ENCODE results near the gene CALHM2.

CALHM2 gene

DNA sequence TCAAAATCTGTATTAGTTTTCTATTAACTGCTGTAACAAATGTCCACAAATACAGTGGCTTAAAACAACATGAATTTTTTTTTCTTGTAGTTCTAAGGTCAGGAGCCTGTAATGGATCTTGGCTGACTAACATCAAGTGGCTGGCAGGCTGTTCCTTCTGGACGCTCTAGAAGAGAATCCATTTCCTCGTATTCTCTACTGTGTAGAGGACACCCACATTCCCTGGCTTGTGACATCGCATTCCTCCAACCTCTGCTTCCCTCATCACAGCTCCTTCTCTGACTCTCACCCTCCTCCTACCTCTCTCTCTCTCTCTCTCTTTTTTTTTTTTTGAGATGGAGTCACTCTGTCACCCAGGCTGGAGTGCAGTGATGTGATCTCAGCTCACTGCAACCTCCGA is 11.3 kb upstream of the CALHM2 start:
- Histone ChIP-seq H3K27ac (ENCODE audit: low read depth, low read length) (no peak overlapping the region), H4K12ac (ENCODE audit: low read depth, low read length) (no peak overlapping the region), H3K9ac (ENCODE audit: low read length) (no peak overlapping the region), H4K91ac (ENCODE audit: low read depth, low read length) (no peak overlapping the region), H2BK12ac (ENCODE audit: low read length) (no peak overlapping the region), H3K79me1 (ENCODE audit: low read length) (no peaks in the 10 kb centered on the region), H2BK5ac (ENCODE audit: low read depth, low read length, poor library complexity) (no peak overlapping the region), H2AFZ (ENCODE audit: insufficient read depth, low read length, poor library complexity) (no peak overlapping the region), H3K14ac (ENCODE audit: low read length) (no peak overlapping the region), H3K23ac (ENCODE audit: low read length) (no peak overlapping the region), H3K18ac (ENCODE audit: low read length) (no peak overlapping the region), H3K36me3 (ENCODE audit: control insufficient read depth in 1 of 2, insufficient read depth in 2 of 2, low read length in 2 of 2) (no peaks in the 10 kb centered on the region), H3K79me2 (ENCODE audit: control insufficient read depth, insufficient read depth, low read length, poor library complexity) (no peaks in the 10 kb centered on the region), H3K4ac (ENCODE audit: low read depth, low read length) (no peak overlapping the region), H4K8ac (ENCODE audit: low read depth, low read length) (no peak overlapping the region), H2BK120ac (ENCODE audit: insufficient read depth, low read length, poor library complexity) (no peak overlapping the region), H3K4me3 (ENCODE audit: low read depth, low read length) (no peak overlapping the region), H3K27me3 (ENCODE audit: insufficient read depth, low read length) (no peaks in the 10 kb centered on the region), H3K4me2 (ENCODE audit: low read length) (no peak overlapping the region), H3K4me1 (ENCODE audit: control insufficient read depth in 1 of 2, insufficient read depth in 2 of 2, low read length in 2 of 2) (peaks cover 0 to 3% of the 10 kb centered on the region in 2 experiments), H2AK5ac (ENCODE audit: low read length) (no peak overlapping the region), H3K9me3 (ENCODE audit: insufficient read depth, low read depth, low read length) (peaks cover 2% of the 10 kb centered on the region)
- no CpG with 5 or more reads among the region's 4 CpGs for WGBS (ENCODE audit: extremely low coverage, insufficient coverage, insufficient read length)
- no peak for DNase-seq

DNA sequence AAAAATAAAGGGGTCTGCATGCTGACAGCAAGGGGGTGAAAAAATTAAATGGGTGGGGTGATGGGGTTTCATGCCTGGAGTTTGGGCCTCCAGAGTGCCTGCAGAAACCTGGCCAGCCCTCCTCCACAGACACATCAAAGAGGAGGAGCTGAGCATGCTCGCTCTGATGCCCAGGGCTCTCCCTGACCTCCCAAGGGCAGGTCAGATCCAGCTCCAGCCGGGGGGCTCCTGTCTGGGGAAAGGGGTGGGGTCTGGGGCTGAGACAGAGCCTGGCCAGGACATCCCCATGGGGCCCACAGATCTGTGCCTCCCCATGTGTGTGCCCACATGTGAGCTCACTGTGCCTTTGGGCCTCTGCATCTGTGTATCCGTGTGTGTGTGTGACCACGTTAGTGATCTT is 7.4 kb upstream of the CALHM2 start:
- Histone ChIP-seq H4K12ac (ENCODE audit: low read depth, low read length) (no peak overlapping the region), H4K91ac (ENCODE audit: low read depth, low read length) (no peak overlapping the region), H3K9ac (ENCODE audit: low read length) (no peak overlapping the region), H3K14ac (ENCODE audit: low read length) (no peak overlapping the region), H2AFZ (ENCODE audit: insufficient read depth, low read length, poor library complexity) (no peak overlapping the region), H2BK120ac (ENCODE audit: insufficient read depth, low read length, poor library complexity) (no peak overlapping the region), H3K4me3 (ENCODE audit: low read depth, low read length) (no peak overlapping the region), H2AK5ac (ENCODE audit: low read length) (no peak overlapping the region), H2BK12ac (ENCODE audit: low read length) (no peak overlapping the region), H3K4me1 (ENCODE audit: control insufficient read depth in 1 of 2, insufficient read depth in 2 of 2, low read length in 2 of 2) (no peaks in the 10 kb centered on the region), H3K23ac (ENCODE audit: low read length) (no peak overlapping the region), H3K79me1 (ENCODE audit: low read length) (no peaks in the 10 kb centered on the region), H3K9me3 (ENCODE audit: insufficient read depth, low read depth, low read length) (no peaks in the 10 kb centered on the region), H3K27me3 (ENCODE audit: insufficient read depth, low read length) (no peaks in the 10 kb centered on the region), H3K27ac (ENCODE audit: low read depth, low read length) (no peak overlapping the region), H3K18ac (ENCODE audit: low read length) (no peak overlapping the region), H3K79me2 (ENCODE audit: control insufficient read depth, insufficient read depth, low read length, poor library complexity) (no peaks in the 10 kb centered on the region), H3K36me3 (ENCODE audit: control insufficient read depth in 1 of 2, insufficient read depth in 2 of 2, low read length in 2 of 2) (no peaks in the 10 kb centered on the region), H3K4me2 (ENCODE audit: low read length) (no peak overlapping the region), H2BK5ac (ENCODE audit: low read depth, low read length, poor library complexity) (no peak overlapping the region), H4K8ac (ENCODE audit: low read depth, low read length) (no peak overlapping the region), H3K4ac (ENCODE audit: low read depth, low read length) (no peak overlapping the region)
- DNase-seq, result no peak
- no CpG with 5 or more reads among the region's 4 CpGs for WGBS (ENCODE audit: extremely low coverage, insufficient coverage, insufficient read length)

DNA sequence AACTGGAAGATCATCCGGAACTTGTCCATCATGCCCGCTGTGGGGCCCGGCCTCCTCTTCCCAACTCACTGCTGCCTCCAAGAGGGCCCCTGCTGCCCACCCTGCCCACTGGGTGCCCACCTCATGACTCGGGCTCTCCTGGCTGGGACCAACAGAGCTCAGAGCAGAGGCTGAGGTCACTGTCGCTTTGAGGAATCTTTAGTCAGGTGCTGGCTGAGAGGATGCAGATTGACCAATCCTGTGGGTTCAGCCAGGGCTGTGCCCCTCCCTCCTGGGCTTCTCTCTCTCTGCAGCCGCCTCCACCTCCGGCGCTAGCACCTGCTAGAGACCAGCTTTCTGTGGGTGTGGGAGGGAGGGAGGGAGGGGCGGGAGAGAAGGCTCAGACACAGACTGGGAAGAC is 6.5 kb upstream of the CALHM2 start, which contains the start of gene CALHM1:
Gene CALHM1 (minus strand): TSS at position 181 of the 400 bp plus-strand sequence. CDS start 149 bp downstream, at position 32.
- no peak within 1 kb of the TSS for H2BK120ac ChIP-seq (ENCODE audit: insufficient read depth, low read length, poor library complexity)
- WGBS (ENCODE audit: extremely low coverage, insufficient coverage, insufficient read length), result no CpG with 5 or more reads among the region's 9 CpGs
- DNase-seq, result peak in 1 of 2 donors; percentile 34
- H3K79me1 ChIP-seq (ENCODE audit: low read length), result no peaks in the 10 kb centered on the region
- no peaks in the 10 kb centered on the region for H3K4me1 ChIP-seq (ENCODE audit: control insufficient read depth in 1 of 2, insufficient read depth in 2 of 2, low read length in 2 of 2)
- H3K4ac ChIP-seq (ENCODE audit: low read depth, low read length), result no peak within 1 kb of the TSS
- no peaks in the 10 kb centered on the region for H3K27me3 ChIP-seq (ENCODE audit: insufficient read depth, low read length)
- no peaks in the 10 kb centered on the region for H3K79me2 ChIP-seq (ENCODE audit: control insufficient read depth, insufficient read depth, low read length, poor library complexity)
- H2AFZ ChIP-seq (ENCODE audit: insufficient read depth, low read length, poor library complexity), result no peak within 1 kb of the TSS
- no peak within 1 kb of the TSS for H2AK5ac ChIP-seq (ENCODE audit: low read length)
- no peak within 1 kb of the TSS for H3K18ac ChIP-seq (ENCODE audit: low read length)
- H3K9ac ChIP-seq (ENCODE audit: low read length), result no peak within 1 kb of the TSS
- no peak within 1 kb of the TSS for H4K12ac ChIP-seq (ENCODE audit: low read depth, low read length)
- no peak within 1 kb of the TSS for H4K8ac ChIP-seq (ENCODE audit: low read depth, low read length)
- H2BK5ac ChIP-seq (ENCODE audit: low read depth, low read length, poor library complexity), result no peak within 1 kb of the TSS
- H3K27ac ChIP-seq (ENCODE audit: low read depth, low read length), result no peak within 1 kb of the TSS
- no peak within 1 kb of the TSS for H3K23ac ChIP-seq (ENCODE audit: low read length)
- H3K9me3 ChIP-seq (ENCODE audit: insufficient read depth, low read depth, low read length), result no peaks in the 10 kb centered on the region
- no peak within 1 kb of the TSS for H4K91ac ChIP-seq (ENCODE audit: low read depth, low read length)
- H3K36me3 ChIP-seq (ENCODE audit: control insufficient read depth in 1 of 2, insufficient read depth in 2 of 2, low read length in 2 of 2), result no peaks in the 10 kb centered on the region
- H3K14ac ChIP-seq (ENCODE audit: low read length), result no peak within 1 kb of the TSS
- no peak within 1 kb of the TSS for H3K4me2 ChIP-seq (ENCODE audit: low read length)
- no peak within 1 kb of the TSS for H3K4me3 ChIP-seq (ENCODE audit: low read depth, low read length)
- H2BK12ac ChIP-seq (ENCODE audit: low read length), result no peak within 1 kb of the TSS

- H3K27ac ChIP-seq (ENCODE audit: low read depth, low read length), result no peak overlapping the region
- H2AK5ac ChIP-seq (ENCODE audit: low read length), result no peak overlapping the region
- H4K8ac ChIP-seq (ENCODE audit: low read depth, low read length), result no peak overlapping the region
- H3K14ac ChIP-seq (ENCODE audit: low read length), result no peak overlapping the region
- no peak overlapping the region for H3K18ac ChIP-seq (ENCODE audit: low read length)
- H3K4me3 ChIP-seq (ENCODE audit: low read depth, low read length), result no peak overlapping the region
- H2AFZ ChIP-seq (ENCODE audit: insufficient read depth, low read length, poor library complexity), result no peak overlapping the region
- H3K27me3 ChIP-seq (ENCODE audit: insufficient read depth, low read length), result no peaks in the 10 kb centered on the region
- no peak overlapping the region for H4K91ac ChIP-seq (ENCODE audit: low read depth, low read length)
- no peaks in the 10 kb centered on the region for H3K79me1 ChIP-seq (ENCODE audit: low read length)
- H3K23ac ChIP-seq (ENCODE audit: low read length), result no peak overlapping the region
- H3K9me3 ChIP-seq (ENCODE audit: insufficient read depth, low read depth, low read length), result no peaks in the 10 kb centered on the region
- no peak overlapping the region for H3K4ac ChIP-seq (ENCODE audit: low read depth, low read length)
- H4K12ac ChIP-seq (ENCODE audit: low read depth, low read length), result no peak overlapping the region
- no peak overlapping the region for H2BK120ac ChIP-seq (ENCODE audit: insufficient read depth, low read length, poor library complexity)
- WGBS (ENCODE audit: extremely low coverage, insufficient coverage, insufficient read length), result no CpG with 5 or more reads among the region's 39 CpGs
- DNase-seq, result no peak
- no peak overlapping the region for H2BK12ac ChIP-seq (ENCODE audit: low read length)
- no peaks in the 10 kb centered on the region for H3K79me2 ChIP-seq (ENCODE audit: control insufficient read depth, insufficient read depth, low read length, poor library complexity)
- no peaks in the 10 kb centered on the region for H3K36me3 ChIP-seq (ENCODE audit: control insufficient read depth in 1 of 2, insufficient read depth in 2 of 2, low read length in 2 of 2)
- H3K9ac ChIP-seq (ENCODE audit: low read length), result no peak overlapping the region
- no peaks in the 10 kb centered on the region for H3K4me1 ChIP-seq (ENCODE audit: control insufficient read depth in 1 of 2, insufficient read depth in 2 of 2, low read length in 2 of 2)
- no peak overlapping the region for H3K4me2 ChIP-seq (ENCODE audit: low read length)
- H2BK5ac ChIP-seq (ENCODE audit: low read depth, low read length, poor library complexity), result no peak overlapping the region
Measured at GRCh38 chr10:103457896-103458583, 5.9 kb upstream of the CALHM2 start.
